ENCODE measurements around the gene SPINT2.
A peak's percentile ranks its signal among the peaks of the same experiment; 100 is the strongest.
"Not testable (repeated sequence)": the region's sequence is repeated elsewhere in the genome, so short reads cannot be mapped to it uniquely, and the experiment has no call there.

SPINT2 gene
- 10.8 to 13.3 (median 12.1) reads per million in 4 donors for total RNA-seq

DNA sequence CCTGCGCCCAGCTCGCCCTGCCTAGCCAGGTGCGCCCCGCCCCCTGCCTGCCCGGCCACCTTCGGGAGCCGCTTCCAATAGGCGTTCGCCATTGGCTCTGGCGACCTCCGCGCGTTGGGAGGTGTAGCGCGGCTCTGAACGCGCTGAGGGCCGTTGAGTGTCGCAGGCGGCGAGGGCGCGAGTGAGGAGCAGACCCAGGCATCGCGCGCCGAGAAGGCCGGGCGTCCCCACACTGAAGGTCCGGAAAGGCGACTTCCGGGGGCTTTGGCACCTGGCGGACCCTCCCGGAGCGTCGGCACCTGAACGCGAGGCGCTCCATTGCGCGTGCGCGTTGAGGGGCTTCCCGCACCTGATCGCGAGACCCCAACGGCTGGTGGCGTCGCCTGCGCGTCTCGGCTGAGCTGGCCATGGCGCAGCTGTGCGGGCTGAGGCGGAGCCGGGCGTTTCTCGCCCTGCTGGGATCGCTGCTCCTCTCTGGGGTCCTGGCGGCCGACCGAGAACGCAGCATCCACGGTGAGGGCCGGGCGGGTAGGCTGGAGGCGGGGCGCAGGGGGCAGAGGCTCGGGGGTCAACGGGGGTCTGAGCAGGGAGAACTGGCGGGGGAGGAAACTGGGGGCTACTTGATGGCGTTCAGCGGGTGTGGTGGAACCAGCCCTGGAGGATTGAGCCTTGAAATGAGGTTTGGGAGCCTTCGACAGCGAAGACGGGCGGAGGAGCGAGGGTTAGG is at the start of gene SPINT2:
Gene SPINT2 (plus strand): TSS at position 88 of the 727 bp plus-strand sequence. CDS start 320 bp downstream, at position 408.
- peak in 4 of 5 donors; percentile 37 to 66 (median 40) for DNase-seq

DNA sequence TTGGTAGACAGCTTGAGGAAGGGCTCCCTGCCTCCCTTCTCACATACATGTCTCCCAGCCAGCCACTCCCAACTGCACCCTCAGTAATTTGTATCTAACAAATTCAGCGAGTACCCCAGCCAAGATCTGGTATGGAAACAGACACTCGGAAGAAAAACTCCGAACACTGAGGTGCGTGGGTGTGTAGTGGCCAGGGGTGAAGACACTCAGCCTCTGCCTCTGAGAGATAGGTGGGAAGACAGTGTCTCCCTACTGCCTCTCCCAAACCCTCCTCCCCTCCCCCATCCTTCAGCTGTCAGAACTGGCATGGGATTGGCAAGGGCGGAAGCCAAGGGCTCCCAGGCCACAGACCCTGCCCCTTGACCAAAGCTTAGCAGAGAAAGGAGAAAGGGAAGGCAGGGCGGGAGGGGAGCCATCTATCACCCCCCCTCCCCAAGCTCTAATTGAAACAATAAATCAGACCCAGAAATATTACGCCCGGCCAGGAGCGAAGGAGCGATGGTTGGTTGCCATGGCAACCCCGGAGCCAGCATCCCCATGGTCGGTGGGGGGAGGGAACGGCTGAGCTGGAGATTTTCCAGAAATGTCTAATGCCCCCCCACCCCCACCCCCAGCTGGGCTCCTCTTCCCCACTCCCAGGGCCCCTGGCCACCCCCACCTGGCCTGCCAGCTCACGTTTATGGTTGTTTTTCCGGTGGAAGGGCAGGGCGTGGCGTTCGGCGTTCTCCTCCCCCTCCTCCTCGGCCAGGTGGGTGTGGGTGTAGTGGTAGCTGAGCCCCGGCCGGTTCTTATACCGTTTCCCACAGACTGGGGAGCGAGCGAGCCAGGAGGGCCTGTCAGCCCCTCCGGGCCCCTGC is 47.4 kb upstream of the SPINT2 start:
- DNase-seq, result no peak

DNA sequence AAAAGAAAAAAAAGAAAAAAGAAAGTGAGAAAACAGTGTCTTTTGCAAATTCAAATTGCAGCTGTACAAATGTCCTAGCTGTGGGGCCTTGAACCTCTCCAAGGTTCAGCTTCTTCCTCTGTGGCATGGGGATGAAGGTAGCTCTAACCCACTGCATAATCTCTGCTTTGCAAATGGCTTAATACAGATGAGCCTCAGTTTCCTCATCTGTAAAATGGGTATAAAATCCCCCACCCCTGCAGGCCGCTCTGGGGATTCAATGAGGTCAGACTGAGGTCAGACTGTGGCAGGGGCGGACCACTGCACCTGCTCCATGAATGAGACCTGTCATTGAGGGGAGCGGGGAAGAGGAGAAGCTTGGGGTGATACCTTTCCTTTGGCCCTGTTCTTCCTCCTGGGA is 46.2 kb upstream of the SPINT2 start:
- DNase-seq, result no peak

- no peak for DNase-seq
These were observed 45.2 kb upstream of the SPINT2 start for GRCh38 chr19:38219221-38219620.

DNA sequence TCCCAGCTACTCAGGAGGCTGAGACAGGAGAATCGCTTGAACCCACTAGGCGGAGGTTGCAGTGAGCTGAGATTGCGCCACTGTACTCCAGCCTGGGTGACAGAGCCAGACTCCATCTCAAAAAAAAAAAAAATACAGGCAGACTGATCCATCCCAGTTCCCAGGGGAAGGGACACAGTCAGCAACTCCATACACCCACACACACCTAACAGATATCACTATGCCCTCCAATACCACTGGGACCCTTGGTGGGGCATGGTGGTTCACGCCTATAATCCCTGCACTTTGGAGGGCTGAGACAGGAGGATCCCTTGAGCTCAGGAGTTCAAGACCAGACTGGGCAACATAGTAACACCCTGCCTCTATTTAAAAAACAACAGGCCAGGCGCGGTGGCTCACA is 43.0 kb upstream of the SPINT2 start:
- DNase-seq, result no peak

GRCh38 chr19:38221919-38222830 is 42.2 kb upstream of the SPINT2 start:
- no peak for DNase-seq

- DNase-seq, result no peak
These were observed 41.3 kb upstream of the SPINT2 start for GRCh38 chr19:38223119-38223523.

DNA sequence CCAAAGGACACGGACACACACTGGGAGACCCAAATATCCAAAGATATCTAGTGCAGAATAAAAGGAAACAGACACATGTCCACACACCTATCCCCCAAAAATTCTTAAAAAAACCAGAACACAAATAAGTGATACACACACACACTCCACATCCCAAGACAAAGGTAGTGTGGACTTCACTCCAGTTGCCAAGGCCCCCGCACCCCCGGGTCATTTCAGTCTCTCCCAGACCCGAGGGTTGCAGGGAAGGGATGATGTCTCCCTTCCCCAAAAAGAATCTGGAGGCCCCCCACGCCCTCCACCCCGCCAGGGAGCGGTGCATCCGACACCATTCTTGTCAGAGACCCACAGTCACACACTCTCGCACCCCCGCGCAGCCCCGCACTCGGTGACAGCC is 40.8 kb upstream of the SPINT2 start:
- no peak for DNase-seq

DNA sequence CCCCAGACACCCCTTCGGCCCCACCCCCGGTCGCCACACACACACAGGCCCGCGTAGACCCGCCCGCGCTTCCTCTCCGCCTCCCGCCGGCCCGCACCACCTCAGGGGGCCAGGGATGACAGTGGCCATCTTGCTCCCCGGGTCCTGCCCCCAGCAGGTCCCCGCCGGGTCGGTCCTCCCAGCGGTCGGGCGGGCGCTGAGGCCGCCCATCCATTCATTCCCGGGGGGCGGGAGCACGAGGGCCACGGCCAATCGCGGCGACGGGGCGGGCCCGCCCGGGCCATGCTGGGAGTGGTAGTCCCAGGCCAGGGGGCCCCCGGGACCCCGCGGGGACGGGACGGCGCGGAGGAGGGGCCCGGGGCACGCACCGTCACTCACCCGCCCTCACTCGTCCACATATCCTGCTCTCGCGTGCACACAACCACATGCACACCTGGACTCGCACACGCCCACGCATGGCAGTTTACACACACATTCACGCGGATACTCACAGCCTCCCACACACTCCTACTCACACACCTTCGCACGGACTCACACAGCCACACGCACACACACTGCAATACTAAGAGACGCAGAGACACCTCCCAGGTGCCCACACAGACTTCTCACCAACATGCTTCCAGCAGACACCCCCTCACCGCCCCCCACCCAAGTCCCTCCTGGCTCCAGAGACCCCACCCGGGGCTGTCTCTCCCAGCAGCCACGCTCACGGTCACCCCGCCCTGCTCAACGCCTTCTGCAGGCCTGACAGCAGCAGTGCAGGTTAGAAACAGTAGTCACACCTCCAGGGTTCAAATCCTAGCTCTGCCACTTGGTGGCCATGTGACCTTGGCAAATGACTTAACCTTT is 40.1 kb upstream of the SPINT2 start, which contains the start of gene DPF1:
Gene DPF1 (minus strand): TSS at position 209 of the 849 bp plus-strand sequence. CDS start 80 bp downstream, at position 129.
- peak in 1 of 5 donors; percentile 51 for DNase-seq

DNA sequence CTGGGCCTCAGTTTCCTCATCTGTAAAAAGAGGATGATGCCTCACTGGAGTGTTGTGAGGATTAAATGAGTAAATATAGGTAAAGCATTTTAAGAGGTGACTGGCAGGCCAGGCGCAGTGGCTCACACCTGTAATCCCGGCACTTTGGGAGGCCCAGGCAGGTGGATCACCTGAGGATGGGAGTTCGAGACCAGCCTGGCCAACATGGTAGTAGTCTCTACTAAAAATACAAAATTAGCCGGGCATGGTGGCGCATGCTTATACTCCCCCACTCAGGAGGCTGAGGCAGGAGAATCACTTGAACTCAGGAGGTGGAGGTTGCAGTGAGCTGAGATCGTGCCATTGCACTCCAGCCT is 39.5 kb upstream of the SPINT2 start:
- not testable (repeated sequence) for DNase-seq

DNA sequence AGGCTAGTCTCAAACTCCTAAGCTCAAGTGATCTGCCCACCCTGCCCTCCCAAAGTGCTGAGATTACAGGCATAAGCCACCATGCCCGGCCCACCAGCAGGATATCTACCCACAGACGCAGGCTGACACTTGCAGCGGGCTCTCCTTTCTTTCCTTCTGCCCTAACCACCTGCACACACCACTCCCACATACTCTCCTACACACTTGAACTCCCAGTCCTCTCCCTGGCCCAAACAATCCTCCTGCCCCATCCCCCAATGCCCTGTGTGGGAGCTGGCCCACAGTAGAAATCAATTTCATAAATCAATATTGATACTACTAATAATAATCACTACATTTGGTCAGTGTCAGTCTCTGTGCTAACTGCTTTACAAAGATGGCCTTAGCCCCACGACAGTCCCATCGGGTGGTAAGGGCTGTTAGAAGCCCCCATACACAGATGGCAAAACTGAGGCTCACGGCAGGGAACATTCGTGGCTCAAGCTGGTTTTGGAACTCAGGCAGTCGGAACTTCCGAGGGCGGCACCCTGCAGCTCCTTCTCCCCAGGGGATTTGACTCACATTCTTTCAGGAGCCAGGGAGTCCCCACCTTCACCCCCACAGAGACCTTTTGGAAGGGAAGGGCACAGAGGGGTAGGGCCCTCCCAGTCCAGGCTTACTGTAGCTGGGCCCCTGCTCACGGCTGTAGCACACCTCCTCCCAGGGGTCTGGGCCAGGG is 36.9 kb upstream of the SPINT2 start:
- DNase-seq, result no peak

DNA sequence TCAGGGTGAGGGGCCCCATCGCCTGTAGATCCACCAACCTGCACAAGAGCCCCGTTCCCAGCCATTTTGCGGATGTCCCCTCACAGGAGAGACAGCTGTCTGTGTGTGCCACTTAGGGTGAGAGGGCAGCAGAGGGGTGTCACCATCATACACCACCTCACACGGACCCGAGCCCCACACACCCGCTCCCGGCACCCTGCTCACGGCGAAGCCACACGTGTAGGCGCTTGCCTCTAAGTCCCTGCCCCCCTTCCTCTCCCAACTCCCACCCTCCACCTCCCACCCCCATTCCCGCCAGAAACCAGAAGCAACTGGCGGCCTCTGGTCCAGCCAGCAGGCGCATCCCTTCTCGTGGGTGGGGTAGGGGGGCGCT is 36.4 kb upstream of the SPINT2 start:
- no peak for DNase-seq

- no peak for DNase-seq
These were observed 35.6 kb upstream of the SPINT2 start for GRCh38 chr19:38228491-38229439.

- DNase-seq, result peak in 3 of 5 donors; percentile 46 to 77 (median 56)
These were observed 34.7 kb upstream of the SPINT2 start for GRCh38 chr19:38229585-38230073.

GRCh38 chr19:38230506-38231133 is 33.8 kb upstream of the SPINT2 start:
- DNase-seq, result not testable (repeated sequence)

- DNase-seq, result no peak
These were observed 32.5 kb upstream of the SPINT2 start for GRCh38 chr19:38231918-38232317.

DNA sequence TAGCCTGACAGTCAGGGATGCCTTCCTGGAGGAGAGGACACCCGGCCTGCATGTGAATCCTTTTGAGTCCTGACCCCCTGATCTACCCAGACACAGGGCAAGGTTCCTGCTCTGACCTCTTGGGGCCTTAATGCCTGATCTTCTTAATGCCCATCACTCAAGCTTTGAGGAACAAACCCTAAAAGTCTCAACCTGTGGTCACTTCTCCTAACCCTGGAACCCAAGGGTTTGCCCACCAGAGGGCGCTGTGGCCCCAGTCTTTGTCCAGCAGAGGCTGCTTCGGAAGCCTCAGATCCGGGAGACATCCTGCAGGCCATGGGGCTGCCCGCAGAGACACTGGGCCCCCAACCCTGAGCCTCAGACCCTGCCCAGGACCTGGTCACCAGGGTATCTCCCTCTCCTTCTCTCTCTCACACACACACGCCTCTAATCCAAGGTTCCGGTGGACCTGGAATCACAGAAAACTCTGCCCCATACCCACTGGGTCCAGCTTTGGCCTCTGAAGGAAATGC is 30.6 kb upstream of the SPINT2 start:
- peak; percentile 38 to 73 (median 60) for DNase-seq

- DNase-seq, result no peak
These were observed 29.8 kb upstream of the SPINT2 start for GRCh38 chr19:38234615-38235014.

DNA sequence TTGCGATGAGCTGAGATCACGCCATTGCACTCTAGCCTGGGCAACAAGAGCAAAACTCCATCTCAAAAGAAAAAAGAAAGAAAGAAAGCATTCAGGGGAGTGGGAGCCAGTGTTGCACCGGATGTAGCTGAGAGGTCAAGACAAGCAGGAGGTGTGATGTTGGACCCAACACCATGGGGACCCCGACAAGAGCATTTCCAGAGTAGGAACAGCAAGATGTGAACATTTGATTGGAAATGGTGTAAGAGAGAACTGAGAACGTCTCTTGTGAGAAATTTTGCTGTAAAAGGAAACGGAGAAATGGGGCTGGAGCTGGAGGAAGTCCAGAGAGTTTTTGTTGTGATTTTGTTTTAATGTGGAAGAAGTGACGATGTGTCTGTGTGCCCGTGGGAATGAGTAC is 24.6 kb upstream of the SPINT2 start:
- DNase-seq, result no peak

All from T-helper 1 cell (primary cell).